ENCODE data around the gene FRK. TPM values are rescaled to one million over a fixed set of nuclear protein-coding genes. Genes with fewer than 3 reads are reported as not detected.
"Not testable (repeated sequence)": the region's sequence is repeated elsewhere in the genome, so short reads cannot be mapped to it uniquely, and the experiment has no call there.

The FRK gene
- total RNA-seq, 2 experiments from 2014 or later = not detected

GRCh38 chr6:115947966-115948541 is 112.6 kb downstream of the FRK start:
- Mint-ChIP-seq H3K4me1 (ENCODE audit: low read depth) (no peaks in the 10 kb centered on the region), H3K27ac (no peak overlapping the region), H3K36me3 (ENCODE audit: low read depth) (no peaks in the 10 kb centered on the region), H3K9me3 (peaks cover 6% of the 10 kb centered on the region), H3K4me3 (no peak overlapping the region), H3K27me3 (ENCODE audit: low read depth) (peaks cover 6% of the 10 kb centered on the region)
- DNase-seq = no peak
- CTCF ChIA-PET = no interaction called here
- intact Hi-C loops (cut with micrococcal nuclease) = no loop called here

GRCh38 chr6:115945812-115946211 is 114.9 kb downstream of the FRK start:
- intact Hi-C loops (cut with micrococcal nuclease) = no loop called here
- peaks cover 6% of the 10 kb centered on the region for H3K9me3 Mint-ChIP-seq
- no peak for DNase-seq
- no peak overlapping the region for H3K4me3 Mint-ChIP-seq
- CTCF ChIA-PET = no interaction called here
- H3K27ac Mint-ChIP-seq = no peak overlapping the region
- H3K27me3 Mint-ChIP-seq (ENCODE audit: low read depth) = peaks cover 6% of the 10 kb centered on the region
- H3K36me3 Mint-ChIP-seq (ENCODE audit: low read depth) = no peaks in the 10 kb centered on the region
- H3K4me1 Mint-ChIP-seq (ENCODE audit: low read depth) = no peaks in the 10 kb centered on the region

- intact Hi-C loops (cut with micrococcal nuclease) = no loop called here
- CTCF ChIA-PET = no interaction called here
- no peaks in the 10 kb centered on the region for H3K4me1 Mint-ChIP-seq (ENCODE audit: low read depth)
- H3K4me3 Mint-ChIP-seq = no peak overlapping the region
- no peak overlapping the region for H3K27ac Mint-ChIP-seq
- no peak for DNase-seq
- peaks cover 5% of the 10 kb centered on the region for H3K27me3 Mint-ChIP-seq (ENCODE audit: low read depth)
- H3K9me3 Mint-ChIP-seq = peaks cover 5% of the 10 kb centered on the region
- H3K36me3 Mint-ChIP-seq (ENCODE audit: low read depth) = no peaks in the 10 kb centered on the region
Measured at GRCh38 chr6:115945306-115945705, 115.4 kb downstream of the FRK start.

GRCh38 chr6:115944829-115945228 is 115.9 kb downstream of the FRK start:
- H3K36me3 Mint-ChIP-seq (ENCODE audit: low read depth); H3K9me3 Mint-ChIP-seq; DNase-seq; H3K4me3 Mint-ChIP-seq; H3K27ac Mint-ChIP-seq; H3K27me3 Mint-ChIP-seq (ENCODE audit: low read depth); H3K4me1 Mint-ChIP-seq (ENCODE audit: low read depth); CTCF ChIA-PET; intact Hi-C loops (cut with micrococcal nuclease): not testable (repeated sequence)

GRCh38 chr6:115937502-115937901 is 123.2 kb downstream of the FRK start:
- H3K27ac Mint-ChIP-seq; DNase-seq; H3K4me1 Mint-ChIP-seq (ENCODE audit: low read depth); H3K36me3 Mint-ChIP-seq (ENCODE audit: low read depth); H3K27me3 Mint-ChIP-seq (ENCODE audit: low read depth); intact Hi-C loops (cut with micrococcal nuclease); H3K4me3 Mint-ChIP-seq: not testable (repeated sequence)
- CTCF ChIA-PET = interaction anchor here (0.7 kb wide), 1 partner anchor 158 kb away, joined by 3 read pairs; no protein-coding TSS in a partner anchor
- peaks cover 10% of the 10 kb centered on the region for H3K9me3 Mint-ChIP-seq

GRCh38 chr6:115935361-115935760 is 125.3 kb downstream of the FRK start:
- Mint-ChIP-seq H3K4me1 (ENCODE audit: low read depth) (no peaks in the 10 kb centered on the region), H3K27ac (no peak overlapping the region), H3K36me3 (ENCODE audit: low read depth) (no peaks in the 10 kb centered on the region), H3K9me3 (peaks cover 10% of the 10 kb centered on the region), H3K4me3 (no peak overlapping the region), H3K27me3 (ENCODE audit: low read depth) (no peaks in the 10 kb centered on the region)
- CTCF ChIA-PET = no interaction called here
- intact Hi-C loops (cut with micrococcal nuclease) = no loop called here
- no peak for DNase-seq

- H3K36me3 Mint-ChIP-seq (ENCODE audit: low read depth) = no peaks in the 10 kb centered on the region
- H3K27ac Mint-ChIP-seq = no peak overlapping the region
- H3K27me3 Mint-ChIP-seq (ENCODE audit: low read depth) = no peaks in the 10 kb centered on the region
- H3K4me1 Mint-ChIP-seq (ENCODE audit: low read depth) = no peaks in the 10 kb centered on the region
- intact Hi-C loops (cut with micrococcal nuclease) = no loop called here
- DNase-seq = no peak
- H3K4me3 Mint-ChIP-seq = no peak overlapping the region
- peaks cover 7% of the 10 kb centered on the region for H3K9me3 Mint-ChIP-seq
- CTCF ChIA-PET = no interaction called here
Measured at GRCh38 chr6:115934829-115935228, 125.9 kb downstream of the FRK start.

- Mint-ChIP-seq H3K27ac (no peak overlapping the region), H3K9me3 (peaks cover 2% of the 10 kb centered on the region), H3K4me1 (ENCODE audit: low read depth) (no peaks in the 10 kb centered on the region), H3K4me3 (no peak overlapping the region), H3K27me3 (ENCODE audit: low read depth) (no peaks in the 10 kb centered on the region), H3K36me3 (ENCODE audit: low read depth) (no peaks in the 10 kb centered on the region)
- CTCF ChIA-PET = no interaction called here
- DNase-seq = no peak
- intact Hi-C loops (cut with micrococcal nuclease) = no loop called here
Measured at GRCh38 chr6:115934145-115934544, 126.5 kb downstream of the FRK start.

GRCh38 chr6:115932481-115932880 is 128.2 kb downstream of the FRK start:
- intact Hi-C loops (cut with micrococcal nuclease) = no loop called here
- CTCF ChIA-PET = interaction anchor here (0.5 kb wide), 1 partner anchor 284 kb away, joined by 3 read pairs; no protein-coding TSS in a partner anchor
- no peaks in the 10 kb centered on the region for H3K27me3 Mint-ChIP-seq (ENCODE audit: low read depth)
- H3K27ac Mint-ChIP-seq = no peak overlapping the region
- no peaks in the 10 kb centered on the region for H3K9me3 Mint-ChIP-seq
- H3K4me3 Mint-ChIP-seq = no peak overlapping the region
- no peaks in the 10 kb centered on the region for H3K4me1 Mint-ChIP-seq (ENCODE audit: low read depth)
- H3K36me3 Mint-ChIP-seq (ENCODE audit: low read depth) = no peaks in the 10 kb centered on the region
- DNase-seq = no peak

- DNase-seq; H3K36me3 Mint-ChIP-seq (ENCODE audit: low read depth); H3K9me3 Mint-ChIP-seq; H3K4me3 Mint-ChIP-seq; H3K27ac Mint-ChIP-seq; H3K27me3 Mint-ChIP-seq (ENCODE audit: low read depth); H3K4me1 Mint-ChIP-seq (ENCODE audit: low read depth); intact Hi-C loops (cut with micrococcal nuclease): not testable (repeated sequence)
- CTCF ChIA-PET = interaction anchor here (0.5 kb wide), 1 partner anchor 11 kb away, joined by 3 read pairs; no protein-coding TSS in a partner anchor
Measured at GRCh38 chr6:115928000-115928399, 132.7 kb downstream of the FRK start.

- no peak overlapping the region for H3K27ac Mint-ChIP-seq
- intact Hi-C loops (cut with micrococcal nuclease) = no loop called here
Measured at GRCh38 chr6:115922971-115923370, 137.7 kb downstream of the FRK start.

GRCh38 chr6:115914098-115914497 is 146.6 kb downstream of the FRK start:
- peaks cover 18% of the 10 kb centered on the region for H3K27me3 Mint-ChIP-seq (ENCODE audit: low read depth)
- no peak for DNase-seq
- H3K9me3 Mint-ChIP-seq = no peaks in the 10 kb centered on the region
- CTCF ChIA-PET = no interaction called here
- H3K4me3 Mint-ChIP-seq = no peak overlapping the region
- intact Hi-C loops (cut with micrococcal nuclease) = no loop called here
- no peak overlapping the region for H3K27ac Mint-ChIP-seq
- no peaks in the 10 kb centered on the region for H3K36me3 Mint-ChIP-seq (ENCODE audit: low read depth)
- no peaks in the 10 kb centered on the region for H3K4me1 Mint-ChIP-seq (ENCODE audit: low read depth)

More at GRCh38 chr6:115922971-115923370, 137.7 kb downstream of the FRK start:
- no peak for DNase-seq
- Mint-ChIP-seq H3K9me3 (no peaks in the 10 kb centered on the region), H3K27me3 (ENCODE audit: low read depth) (peaks cover 10% of the 10 kb centered on the region), H3K36me3 (ENCODE audit: low read depth) (no peaks in the 10 kb centered on the region), H3K4me3 (no peak overlapping the region), H3K4me1 (ENCODE audit: low read depth) (no peaks in the 10 kb centered on the region)
- CTCF ChIA-PET = interaction anchor here (0.7 kb wide), 1 partner anchor 14 kb away, joined by 3 read pairs; no protein-coding TSS in a partner anchor

- intact Hi-C loops (cut with micrococcal nuclease) = no loop called here
- no peaks in the 10 kb centered on the region for H3K36me3 Mint-ChIP-seq (ENCODE audit: low read depth)
- H3K4me1 Mint-ChIP-seq (ENCODE audit: low read depth) = no peaks in the 10 kb centered on the region
- CTCF ChIA-PET = no interaction called here
- DNase-seq = no peak
- no peaks in the 10 kb centered on the region for H3K9me3 Mint-ChIP-seq
- H3K4me3 Mint-ChIP-seq = no peak overlapping the region
- no peak overlapping the region for H3K27ac Mint-ChIP-seq
- peaks cover 3% of the 10 kb centered on the region for H3K27me3 Mint-ChIP-seq (ENCODE audit: low read depth)
Measured at GRCh38 chr6:115909923-115910546, 150.7 kb downstream of the FRK start.
